Panc1 (cell line): ENCODE results near the gene DNAJB4. TPM values are rescaled to one million over a fixed set of nuclear protein-coding genes. Genes with fewer than 3 reads are reported as not detected.

ENCODE experiments used
- ATAC-seq: fragments of 200-7000 bp; cut with Tn5 transposase; 2 replicates; pipeline ENCODE4 v1.9.1; 2020; ENCODE audit warnings: mild to moderate bottlenecking, moderate library complexity
- BruUV-seq: library from RNA; stranded (reverse); fragments of 400-500 nt; replicated peaks from 2 replicates; lab custom pipeline; 2021; lab: Mats Ljungman, UMichigan
- CTCF ChIA-PET: fragments of 300-600 bp; sonication (Branson Sonifier 250); formaldehyde crosslinking; loops from one replicate; lab custom pipeline; 2022; ENCODE audit warnings: antibody characterized with exemption; lab: Charles Lee
- POLR2A ChIA-PET: fragments of 300-600 bp; sonication (Branson Sonifier 250); formaldehyde crosslinking; loops from one replicate; lab custom pipeline; 2022; ENCODE audit warnings: antibody characterized with exemption; lab: Charles Lee
- DNase-seq: peaks from one replicate; pipeline ENCODE4 v3.0.0-alpha.2; 2010; ENCODE audit warnings: low read depth, low spot score
- H3K27ac ChIP-seq: 2 replicates; pipeline ENCODE4 v1.5.1; 2011; ENCODE audit warnings: mild to moderate bottlenecking, low read length, inconsistent platforms
- H3K27me3 ChIP-seq: fragments of 200-500 bp; sonication (Bioruptor generic); 2 replicates; pipeline ENCODE4 v1.6.0; 2014; ENCODE audit warnings: low read length, inconsistent platforms; ENCODE audit not compliant: control insufficient read depth, insufficient read depth
- H3K36me3 ChIP-seq: fragments of 200-500 bp; sonication (Bioruptor generic); 2 replicates; pipeline ENCODE4 v1.5.1; 2014; ENCODE audit warnings: inconsistent platforms, mild to moderate bottlenecking, low read length, moderate library complexity; ENCODE audit not compliant: control insufficient read depth, insufficient read depth
- H3K4me1 ChIP-seq: 2 replicates; pipeline ENCODE4 v1.5.1; 2011; ENCODE audit warnings: inconsistent platforms, mild to moderate bottlenecking, low read length, moderate library complexity; ENCODE audit not compliant: control insufficient read depth, insufficient read depth
- H3K4me3 ChIP-seq, 2 experiments: 2 replicates each; pipeline ENCODE4 v1.5.1; 2011 to 2012; ENCODE audit warnings: low read depth in 2 of 2, low read length in 2 of 2, mild to moderate bottlenecking in 2 of 2, inconsistent platforms in 1 of 2, moderate library complexity in 1 of 2
- H3K9me3 ChIP-seq: fragments of 200-500 bp; sonication (Bioruptor generic); 2 replicates; pipeline ENCODE4 v1.5.1; 2014; ENCODE audit warnings: low read depth, mild to moderate bottlenecking, inconsistent platforms, low read length, moderate library complexity; ENCODE audit not compliant: control insufficient read depth, insufficient read depth
- CTCF ChIP-seq: fragments of 450-650 bp; IDR thresholded peaks from 2 replicates; pipeline ENCODE4 v1.5.1; 2017; ENCODE audit warnings: mild to moderate bottlenecking
- POLR2AphosphoS5 ChIP-seq: IDR thresholded peaks from 2 replicates; pipeline ENCODE4 v1.6.1; 2012; ENCODE audit warnings: mild to moderate bottlenecking, low read depth, low read length, moderate library complexity
- REST ChIP-seq, 2 experiments: IDR thresholded peaks; 2 replicates each; pipeline ENCODE4 v1.6.1; 2011 to 2012; ENCODE audit warnings: low read depth in 2 of 2, control low read depth in 1 of 2, low read length in 1 of 2, mild to moderate bottlenecking in 1 of 2, moderate library complexity in 1 of 2; ENCODE audit not compliant: insufficient read depth in 1 of 2
- SIN3A ChIP-seq: IDR thresholded peaks from 2 replicates; pipeline ENCODE4 v1.6.1; 2012; ENCODE audit warnings: low read depth, mild to moderate bottlenecking, low read length, moderate library complexity, borderline replicate concordance; ENCODE audit not compliant: insufficient read depth
- TCF7L2 ChIP-seq: IDR thresholded peaks from 2 replicates; pipeline ENCODE4 v1.6.1; 2011; ENCODE audit warnings: mild to moderate bottlenecking, low read depth, low read length, inconsistent platforms
- in situ Hi-C: cut with HindIII; loops from 2 replicates; pipeline ENCODE4 v1.10.0; 2016; ENCODE audit warnings: low sequenced_read_pairs, low pct_unique_long_range_greater_than_20kb
- intact Hi-C: fragments of 100-400 bp; cut with micrococcal nuclease; formaldehyde crosslinking; loops from one replicate; pipeline ENCODE4 v1.10.0; 2022; ENCODE audit not compliant: unreplicated experiment
- total RNA-seq: library from RNA; stranded (reverse); gene quantifications from one replicate; pipeline ENCODE4 v1.2.1, GENCODE V29; 2021; ENCODE audit not compliant: unreplicated experiment

The DNAJB4 gene
- total RNA-seq, 1 experiment from 2014 or later = 14.9 TPM

- POLR2A ChIA-PET = interaction anchor here (0.6 to 0.7 kb wide), 2 partner anchors 19 to 216 kb away, joined by 3 to 5 read pairs; no protein-coding TSS in a partner anchor
Observed at GRCh38 chr1:77956464-77956863, 48.3 kb upstream of the DNAJB4 start.

GRCh38 chr1:77958391-77958790, 46.3 kb upstream of the DNAJB4 start:
- no peak for DNase-seq
- intact Hi-C loops (no loop called here), in situ Hi-C loops (no loop called here)
- POLR2A ChIA-PET = no interaction called here
- TF ChIP-seq CTCF (no peak), POLR2AphosphoS5 (no peak), TCF7L2 (no peak)
- no peak overlapping the region for H3K4me3 ChIP-seq
- H3K27me3 ChIP-seq = no peaks in the 10 kb centered on the region
- CTCF ChIA-PET = no interaction called here
- H3K4me1 ChIP-seq = no peaks in the 10 kb centered on the region
- H3K9me3 ChIP-seq = no peaks in the 10 kb centered on the region
- peaks cover 92% of the 10 kb centered on the region for H3K36me3 ChIP-seq
- H3K27ac ChIP-seq = no peak overlapping the region
- no TSS peak for BruUV-seq
- no peak for ATAC-seq

More at GRCh38 chr1:77956464-77956863, 48.3 kb upstream of the DNAJB4 start:
- Histone ChIP-seq H3K36me3 (peaks cover 78% of the 10 kb centered on the region), H3K27me3 (no peaks in the 10 kb centered on the region), H3K4me1 (no peaks in the 10 kb centered on the region), H3K9me3 (no peaks in the 10 kb centered on the region), H3K27ac (no peak overlapping the region), H3K4me3 (no peak overlapping the region)
- intact Hi-C loops (no loop called here), in situ Hi-C loops (no loop called here)
- BruUV-seq = no TSS peak
- TF ChIP-seq REST (IDR thresholded peaks at IDR 0.05; ENCODE audit: insufficient read depth in 1 of 2, low read depth in 2 of 2, low read length in 1 of 2) (no peak), CTCF (no peak), POLR2AphosphoS5 (no peak), TCF7L2 (no peak), SIN3A (no peak)
- DNase-seq (no peak), ATAC-seq (no peak)
- CTCF ChIA-PET = no interaction called here
